Liver (tissue), 9 donors: ENCODE results near the gene NKTR. TPM values are rescaled to one million over a fixed set of nuclear protein-coding genes. Genes with fewer than 3 reads are reported as not detected.

Source experiments
- DNase-seq: peaks from one replicate; pipeline ENCODE4 v3.0.0-alpha.2; 2017; ENCODE audit warnings: low spot score
- H3K27ac ChIP-seq, 2 donors: one replicate each; pipeline ENCODE4 v1.7.0; 2013; ENCODE audit warnings: inconsistent platforms in 2 of 2, low read length in 2 of 2, control low read depth in 1 of 2, low read depth in 1 of 2, mild to moderate bottlenecking in 1 of 2
- H3K27me3 ChIP-seq, 4 donors: one replicate each; pipeline versions ENCODE4 v1.6.1 to v1.7.0; 2013; ENCODE audit warnings: low read length in 3 of 4, inconsistent platforms in 1 of 4, mild to moderate bottlenecking in 1 of 4, moderate library complexity in 1 of 4; ENCODE audit not compliant: control insufficient read depth in 4 of 4, insufficient read depth in 4 of 4
- H3K36me3 ChIP-seq, 4 donors: one replicate each; pipeline versions ENCODE4 v1.6.1 to v1.7.0; 2013; ENCODE audit warnings: low read length in 3 of 4, mild to moderate bottlenecking in 3 of 4, low read depth in 1 of 4, moderate library complexity in 1 of 4; ENCODE audit not compliant: control insufficient read depth in 4 of 4, insufficient read depth in 3 of 4
- H3K4me1 ChIP-seq, 4 donors: one replicate each; pipeline versions ENCODE4 v1.6.1 to v1.7.0; 2013; ENCODE audit warnings: low read length in 3 of 4, mild to moderate bottlenecking in 3 of 4, moderate library complexity in 1 of 4; ENCODE audit not compliant: control insufficient read depth in 4 of 4, insufficient read depth in 4 of 4
- H3K4me3 ChIP-seq, 3 donors: one replicate each; pipeline versions ENCODE4 v1.6.1 to v1.7.0; 2013; ENCODE audit warnings: low read length in 3 of 3, control low read depth in 1 of 3, low read depth in 1 of 3, mild to moderate bottlenecking in 1 of 3
- H3K9ac ChIP-seq, 2 donors: one replicate each; pipeline ENCODE4 v1.7.0; 2013; ENCODE audit warnings: low read length in 2 of 2, mild to moderate bottlenecking in 2 of 2, moderate library complexity in 2 of 2, control low read depth in 1 of 2, low read depth in 1 of 2
- H3K9me3 ChIP-seq, 4 donors: one replicate each; pipeline versions ENCODE4 v1.6.1 to v1.7.0; 2013; ENCODE audit warnings: low read length in 3 of 4; ENCODE audit not compliant: control insufficient read depth in 4 of 4
- EGR1 ChIP-seq, 2 donors: IDR thresholded peaks; 2 replicates each; pipeline ENCODE4 v1.6.1; 2016 to 2018; ENCODE audit warnings: antibody characterized with exemption in 2 of 2, low read depth in 2 of 2
- FOXA1 ChIP-seq: IDR thresholded peaks from 2 replicates; pipeline ENCODE4 v1.6.1; 2016; ENCODE audit warnings: antibody characterized with exemption
- FOXA2 ChIP-seq: IDR thresholded peaks from 2 replicates; pipeline ENCODE4 v1.6.1; 2016; ENCODE audit warnings: antibody characterized with exemption
- GABPA ChIP-seq, 2 donors: IDR thresholded peaks in 1 of 2; conservative IDR thresholded peaks in 1 of 2; 2 replicates each; pipeline ENCODE4 v1.6.1; 2016; ENCODE audit warnings: antibody characterized with exemption in 2 of 2, mild to moderate bottlenecking in 1 of 2, moderate library complexity in 1 of 2
- HNF4A ChIP-seq, 2 donors: conservative IDR thresholded peaks; 2 replicates each; pipeline ENCODE4 v1.6.1; 2016; ENCODE audit warnings: antibody characterized with exemption in 2 of 2, mild to moderate bottlenecking in 2 of 2
- HNF4G ChIP-seq: IDR thresholded peaks from 2 replicates; pipeline ENCODE4 v1.6.1; 2016; ENCODE audit warnings: antibody characterized with exemption
- JUND ChIP-seq, 2 donors: IDR thresholded peaks; 2 replicates each; pipeline ENCODE4 v1.6.1; 2016; ENCODE audit warnings: antibody characterized with exemption in 2 of 2
- MAX ChIP-seq: IDR thresholded peaks from 2 replicates; pipeline ENCODE4 v1.6.1; 2016; ENCODE audit warnings: antibody characterized with exemption
- RAD21 ChIP-seq, 2 donors: IDR thresholded peaks; 2 replicates each; pipeline ENCODE4 v1.6.1; 2016; ENCODE audit warnings: antibody characterized with exemption in 2 of 2, mild to moderate bottlenecking in 2 of 2
- REST ChIP-seq: IDR thresholded peaks from 2 replicates; pipeline ENCODE4 v1.6.1; 2016; ENCODE audit warnings: antibody characterized with exemption, mild to moderate bottlenecking
- RXRA ChIP-seq, 2 donors: IDR thresholded peaks; 2 replicates each; pipeline ENCODE4 v1.6.1; 2017 to 2018; ENCODE audit warnings: antibody characterized with exemption in 2 of 2, mild to moderate bottlenecking in 1 of 2
- SP1 ChIP-seq: IDR thresholded peaks from 2 replicates; pipeline ENCODE4 v1.6.1; 2018; ENCODE audit warnings: antibody characterized with exemption, mild to moderate bottlenecking
- TAF1 ChIP-seq: conservative IDR thresholded peaks from 2 replicates; pipeline ENCODE4 v1.6.1; 2016; ENCODE audit warnings: antibody characterized with exemption, mild to moderate bottlenecking
- YY1 ChIP-seq: IDR thresholded peaks from 2 replicates; pipeline ENCODE4 v1.6.1; 2016; ENCODE audit warnings: antibody characterized with exemption, mild to moderate bottlenecking
- ZBTB33 ChIP-seq: IDR thresholded peaks from 2 replicates; pipeline ENCODE4 v1.6.1; 2016; ENCODE audit warnings: antibody characterized with exemption
- WGBS: extraction: QIAGEN DNeasy Blood & Tissue Kit; methylation state at CpG from one replicate; pipeline ENCODE4 v1.1.7; 2013; 5-methylcytosine and 5-hydroxymethylcytosine counted together
- polyA plus RNA-seq, 2 donors: library from polyadenylated mRNA; stranded (reverse) in 1 of 2; unstranded in 1 of 2; fragments of 200-250 nt in 1 of 2; fragments of >200 nt in 1 of 2; fragmentation: Nextera tagmentation in 1 of 2; extraction: Ambion mirVana in 1 of 2; gene quantifications; one replicate each; pipeline versions ENCODE4 v1.2.1 to v1.2.3, GENCODE V29; 2013 to 2015
- total RNA-seq, 2 donors: library from RNA; depleted of rRNA; stranded (reverse); fragments of >200 nt; gene quantifications; one replicate each; pipeline ENCODE4 v1.2.3, GENCODE V29; 2014
- TF ChIP-seq, protein P1 (sequence below): fragments of 150-350 bp; IDR thresholded peaks from 2 replicates; pipeline ENCODE4 v1.5.1; 2017; ENCODE audit warnings: improper control_type of control experiment, low read depth, low read length; ENCODE audit not compliant: missing input control
- donor health status: healthy.
- donor health status: healthy.
- donor health status: healthy.
- donor health status: healthy.
- donor health status: healthy.

Gene NKTR
- total and polyA plus RNA-seq, 4 donors: 5.8 to 75.5 (median 28.1) TPM

GRCh38 chr3:42589382-42590109 lies 10.9 kb upstream of the NKTR start (continued):
- no peak for TF ChIP-seq JUND (IDR thresholded peaks at IDR 0.05)
- no peak for TF ChIP-seq EGR1 (IDR thresholded peaks at IDR 0.05; ENCODE audit: low read depth in 2 of 2)
- no peak for TF ChIP-seq RXRA (IDR thresholded peaks at IDR 0.05)
- TF ChIP-seq YY1: no peak
- no peak for TF ChIP-seq SP1
- TF ChIP-seq HNF4G: no peak
- TF ChIP-seq REST: no peak
- TF ChIP-seq FOXA2: no peak

- WGBS: 12% methylated on average over 44 of the region's 44 CpGs
- no peaks in the 10 kb centered on the region for H3K9me3 ChIP-seq
- peak overlapping the region; percentile 78 to 82 (median 80) for H3K4me3 ChIP-seq
- H3K27me3 ChIP-seq: no peaks in the 10 kb centered on the region
- DNase-seq: no peak
- H3K9ac ChIP-seq: peak overlapping the region; percentile 4 to 45
- no peak for TF ChIP-seq HNF4A (conservative IDR thresholded peaks at IDR 0.05)
- no peak for TF ChIP-seq TAF1
- no peak for TF ChIP-seq JUND (IDR thresholded peaks at IDR 0.05)
- TF ChIP-seq HNF4G: no peak
- TF ChIP-seq, protein P1, sequence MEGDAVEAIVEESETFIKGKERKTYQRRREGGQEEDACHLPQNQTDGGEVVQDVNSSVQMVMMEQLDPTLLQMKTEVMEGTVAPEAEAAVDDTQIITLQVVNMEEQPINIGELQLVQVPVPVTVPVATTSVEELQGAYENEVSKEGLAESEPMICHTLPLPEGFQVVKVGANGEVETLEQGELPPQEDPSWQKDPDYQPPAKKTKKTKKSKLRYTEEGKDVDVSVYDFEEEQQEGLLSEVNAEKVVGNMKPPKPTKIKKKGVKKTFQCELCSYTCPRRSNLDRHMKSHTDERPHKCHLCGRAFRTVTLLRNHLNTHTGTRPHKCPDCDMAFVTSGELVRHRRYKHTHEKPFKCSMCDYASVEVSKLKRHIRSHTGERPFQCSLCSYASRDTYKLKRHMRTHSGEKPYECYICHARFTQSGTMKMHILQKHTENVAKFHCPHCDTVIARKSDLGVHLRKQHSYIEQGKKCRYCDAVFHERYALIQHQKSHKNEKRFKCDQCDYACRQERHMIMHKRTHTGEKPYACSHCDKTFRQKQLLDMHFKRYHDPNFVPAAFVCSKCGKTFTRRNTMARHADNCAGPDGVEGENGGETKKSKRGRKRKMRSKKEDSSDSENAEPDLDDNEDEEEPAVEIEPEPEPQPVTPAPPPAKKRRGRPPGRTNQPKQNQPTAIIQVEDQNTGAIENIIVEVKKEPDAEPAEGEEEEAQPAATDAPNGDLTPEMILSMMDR: no peak
- no peak for TF ChIP-seq RXRA (IDR thresholded peaks at IDR 0.05)
- TF ChIP-seq FOXA2: no peak
- no peak for TF ChIP-seq FOXA1
- TF ChIP-seq YY1: no peak
- no peak for TF ChIP-seq MAX
- H3K4me1 ChIP-seq: peaks cover 4 to 14% (median 5%) of the 10 kb centered on the region in 4 donors
- H3K36me3 ChIP-seq: peaks cover 4 to 8% (median 6%) of the 10 kb centered on the region in 4 donors
- peak overlapping the region; percentile 45 to 51 for H3K27ac ChIP-seq
These were observed 9.3 kb upstream of the NKTR start for GRCh38 chr3:42590989-42591756.

- Histone ChIP-seq H3K4me3 (peak overlapping the region in 1 of 3 donors; percentile 80), H3K9me3 (no peaks in the 10 kb centered on the region), H3K27ac (peak overlapping the region in 1 of 2 donors; percentile 51), H3K27me3 (no peaks in the 10 kb centered on the region), H3K4me1 (peaks cover 4 to 14% (median 5%) of the 10 kb centered on the region in 4 donors), H3K9ac (no peak overlapping the region), H3K36me3 (peaks cover 4 to 8% (median 6%) of the 10 kb centered on the region in 4 donors)
- 80% methylated on average over 4 of the region's 4 CpGs for WGBS
- no peak for DNase-seq
- TF ChIP-seq JUND (IDR thresholded peaks at IDR 0.05) (no peak), MAX (no peak), YY1 (no peak), RAD21 (IDR thresholded peaks at IDR 0.05) (no peak), TAF1 (no peak), HNF4A (conservative IDR thresholded peaks at IDR 0.05) (no peak), ZBTB33 (no peak), EGR1 (IDR thresholded peaks at IDR 0.05; ENCODE audit: low read depth in 2 of 2) (no peak), SP1 (no peak), GABPA (IDR thresholded peaks at IDR 0.05 in 1 of 2, conservative IDR thresholded peaks at IDR 0.05 in 1 of 2) (no peak), RXRA (IDR thresholded peaks at IDR 0.05) (no peak)
- TF ChIP-seq, protein P1: no peak
These were observed 8.7 kb upstream of the NKTR start for GRCh38 chr3:42591811-42592210.
